NCI-H82 (cell line): ENCODE results near the gene MKLN1.
A peak's percentile ranks its signal among the peaks of the same experiment; 100 is the strongest.

ENCODE experiments used
- DNase-seq: peaks from one replicate; lab custom pipeline; 2025; lab: John Stamatoyannopoulos, UW

Gene MKLN1

DNA sequence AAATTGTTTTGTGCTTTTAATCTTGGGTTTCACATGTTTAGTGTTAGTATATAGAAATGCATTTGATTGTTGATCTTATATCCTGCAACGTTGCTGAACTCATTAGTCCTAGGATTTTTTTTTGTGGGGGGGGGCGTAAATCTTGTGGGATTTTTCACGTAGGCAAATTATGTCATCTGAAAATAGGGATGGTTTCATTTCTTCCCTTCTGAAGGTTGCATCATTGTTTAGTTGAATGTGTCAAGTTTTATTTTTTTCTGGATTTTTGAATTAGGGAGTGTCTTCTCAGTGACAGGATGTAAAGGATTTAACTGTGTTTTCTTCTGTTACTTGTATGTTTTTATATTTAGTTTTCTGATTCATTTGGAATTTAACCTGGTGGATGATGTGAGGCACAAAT, 26.7 kb downstream of the MKLN1 start:
- no peak for DNase-seq

GRCh38 chr7:131355917-131356777, 28.5 kb downstream of the MKLN1 start:
- no peak for DNase-seq

DNA sequence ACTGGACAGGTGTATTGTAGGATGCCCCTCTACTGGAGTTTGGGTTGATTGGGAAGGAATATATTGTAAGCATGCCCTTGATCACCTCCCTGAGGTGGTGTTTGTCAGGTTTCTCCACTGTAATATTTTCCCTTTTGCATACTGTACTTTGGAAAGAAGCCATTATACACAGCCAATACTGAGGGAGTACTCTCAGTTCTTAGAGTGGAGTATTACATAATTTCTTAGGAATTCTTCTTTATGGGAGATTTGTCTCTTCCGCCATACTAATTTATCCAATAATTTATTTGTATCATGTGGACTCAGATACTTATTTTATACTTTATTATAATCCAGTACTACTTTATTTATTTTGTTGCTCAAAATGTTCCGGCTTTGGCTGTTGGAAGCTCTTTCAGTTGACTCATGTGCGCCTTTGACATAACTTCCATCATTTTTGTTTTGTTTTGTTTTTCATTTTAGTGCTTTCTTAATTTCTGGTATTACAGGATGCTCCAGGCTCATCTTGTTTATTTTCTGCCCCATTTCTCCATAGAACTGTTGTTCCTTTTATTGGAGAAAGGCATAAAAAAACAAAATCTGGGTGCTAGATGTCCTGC, 29.7 kb downstream of the MKLN1 start:
- no peak for DNase-seq

- no peak for DNase-seq
Measured at GRCh38 chr7:131358636-131359035, 31.0 kb downstream of the MKLN1 start.

DNA sequence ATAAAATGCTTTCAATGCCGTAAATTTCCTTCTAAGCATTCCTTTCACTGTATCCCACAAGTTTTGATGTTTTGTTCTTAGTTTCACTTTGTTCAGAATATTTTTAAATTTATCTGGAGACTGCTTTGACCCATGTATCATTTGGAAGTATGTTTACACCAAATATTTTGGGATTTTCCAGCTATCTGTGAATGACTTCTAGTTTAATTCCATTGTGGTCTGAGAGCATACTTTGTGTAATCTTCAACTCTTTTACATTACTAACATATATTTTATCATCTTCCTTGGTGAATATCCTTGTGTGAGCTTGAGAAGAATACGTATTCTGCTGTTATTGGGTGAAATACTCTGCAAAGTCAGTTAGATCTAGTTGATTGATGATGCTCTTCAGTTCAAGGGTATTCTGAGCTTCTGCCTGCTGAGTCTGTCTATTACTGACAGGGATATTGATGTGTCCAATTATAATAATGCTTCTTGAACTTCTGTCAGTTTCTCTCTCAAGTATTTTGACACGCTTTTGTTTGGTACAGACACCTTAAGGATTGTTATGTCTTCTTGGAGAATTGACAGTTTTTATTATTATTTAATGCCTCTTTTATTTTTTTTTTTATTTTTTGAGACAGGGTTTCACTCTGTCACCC, 31.6 kb downstream of the MKLN1 start:
- DNase-seq: no peak

DNA sequence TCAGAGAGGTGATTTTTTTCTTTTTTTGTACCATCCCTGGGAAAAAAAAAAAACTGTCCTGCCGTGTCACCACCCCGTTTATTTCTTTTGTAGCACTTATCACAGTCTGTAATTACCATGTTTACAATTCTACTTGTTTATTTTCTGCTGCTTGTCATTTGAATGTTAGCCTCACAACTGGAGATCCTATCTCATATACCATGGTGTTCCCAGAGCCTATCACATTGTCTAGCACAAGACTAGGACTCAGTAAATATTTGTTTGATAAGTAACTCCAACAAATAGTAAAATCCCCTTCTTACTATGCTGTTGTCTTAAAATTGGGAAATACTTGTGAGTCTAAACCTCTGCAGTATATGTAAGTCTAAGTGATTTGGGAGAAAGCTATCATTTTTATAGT, 36.0 kb downstream of the MKLN1 start:
- no peak for DNase-seq

GRCh38 chr7:131364767-131365344, 37.2 kb downstream of the MKLN1 start:
- DNase-seq: no peak

DNA sequence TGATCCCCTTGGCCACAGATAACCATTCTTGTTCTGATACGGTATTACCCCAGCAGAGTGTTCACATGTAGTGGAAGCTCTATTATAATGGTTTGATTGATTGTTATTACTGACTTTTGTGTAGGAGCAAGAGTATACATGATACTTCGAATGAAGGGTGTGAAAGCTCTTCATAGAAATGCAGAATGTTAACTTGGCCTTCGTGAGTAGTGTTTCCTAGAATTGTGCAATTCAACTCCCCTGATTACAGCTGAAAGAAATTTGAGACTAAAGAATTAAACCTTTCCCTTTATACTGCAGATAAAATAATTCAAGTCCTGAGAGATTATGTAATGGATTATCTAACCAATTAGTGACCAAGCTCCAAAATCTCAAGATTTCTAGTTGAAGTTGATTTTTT, 38.2 kb downstream of the MKLN1 start:
- no peak for DNase-seq

GRCh38 chr7:131369354-131369753, 41.7 kb downstream of the MKLN1 start:
- DNase-seq: no peak

DNA sequence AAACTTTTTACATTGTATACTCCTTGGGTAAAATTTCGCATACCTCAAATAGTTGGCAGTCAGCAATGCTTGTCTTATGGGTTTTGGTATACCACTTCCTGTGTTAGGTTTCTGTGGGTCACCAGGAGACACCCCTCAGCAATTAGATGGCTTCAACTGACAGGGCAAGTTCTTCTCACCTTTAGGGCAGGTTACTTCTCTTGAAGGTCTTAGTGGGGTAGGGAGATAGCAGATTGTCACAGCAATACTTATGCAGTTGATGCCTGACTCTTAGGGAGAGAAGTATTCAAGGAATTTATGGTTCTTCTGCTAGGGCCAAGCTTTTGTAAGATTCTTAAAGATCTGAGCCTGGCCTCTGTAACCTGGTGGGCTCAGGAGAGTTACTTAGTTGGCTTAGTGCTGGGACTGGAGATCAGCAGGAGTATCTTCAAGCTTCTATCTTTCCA, 42.9 kb downstream of the MKLN1 start:
- peak; percentile 10 for DNase-seq

- no peak for DNase-seq
Measured at GRCh38 chr7:131371411-131371810, 43.7 kb downstream of the MKLN1 start.

DNA sequence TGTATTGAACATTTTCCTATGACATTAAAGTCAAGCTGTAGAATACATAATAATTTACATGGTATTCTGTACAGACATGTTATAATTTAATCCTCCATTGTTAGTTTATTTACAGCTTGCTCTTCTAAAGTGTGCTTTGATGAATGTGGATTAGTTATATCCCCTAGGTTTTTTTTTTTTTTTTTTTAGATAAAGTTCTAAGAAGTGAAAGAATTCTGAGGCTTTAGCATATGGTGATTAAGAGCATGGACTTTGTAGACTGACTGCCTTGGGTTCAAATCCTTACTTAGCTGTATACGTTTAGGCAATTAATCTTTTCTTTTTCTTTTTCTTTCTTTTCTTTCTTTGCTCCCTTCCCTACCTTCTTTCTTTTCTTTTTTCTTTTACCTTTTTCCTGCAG, 44.9 kb downstream of the MKLN1 start:
- no peak for DNase-seq

- DNase-seq: no peak
Measured at GRCh38 chr7:131374821-131375220, 47.1 kb downstream of the MKLN1 start.

GRCh38 chr7:131381069-131381838, 53.6 kb downstream of the MKLN1 start:
- DNase-seq: no peak

DNA sequence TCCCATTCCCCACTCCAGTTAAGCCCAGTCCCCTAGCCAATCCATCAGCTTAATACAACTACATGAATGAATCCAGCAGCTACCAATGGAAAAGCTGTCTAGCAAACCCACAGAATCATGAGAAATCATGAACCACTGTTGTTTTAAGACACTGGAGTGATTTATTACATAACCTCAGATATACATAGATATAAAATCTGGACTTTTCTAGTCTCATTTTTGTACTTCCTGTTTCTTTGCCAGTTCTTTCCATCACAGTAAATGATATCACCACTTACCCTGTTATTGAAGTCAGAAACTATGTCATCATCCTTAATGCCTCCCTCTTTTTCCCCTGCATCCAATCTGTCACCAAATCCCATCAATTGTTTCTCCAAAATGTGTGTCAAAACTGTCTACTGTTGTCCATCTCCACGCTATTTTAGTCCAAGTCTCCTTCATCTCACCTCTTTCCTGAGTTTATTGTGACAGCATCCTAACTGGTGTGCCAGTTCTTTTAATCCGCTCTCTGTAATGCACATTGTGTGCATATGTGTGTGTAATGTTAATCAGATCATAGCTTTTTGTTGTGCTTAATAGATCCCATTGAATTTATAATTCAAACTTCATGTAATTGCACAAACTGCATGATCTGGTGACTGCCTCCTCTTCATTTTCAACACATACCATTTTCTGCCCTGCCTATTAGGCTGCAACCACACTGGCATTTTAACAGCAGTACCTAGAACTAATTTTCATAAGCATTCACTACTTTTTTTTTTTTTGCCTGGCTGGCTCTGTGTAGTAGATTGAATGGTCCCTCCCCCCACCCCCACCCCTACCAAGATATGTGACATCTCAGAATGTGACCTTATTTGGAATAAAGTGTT, 56.0 kb downstream of the MKLN1 start:
- peak; percentile 80 for DNase-seq

DNA sequence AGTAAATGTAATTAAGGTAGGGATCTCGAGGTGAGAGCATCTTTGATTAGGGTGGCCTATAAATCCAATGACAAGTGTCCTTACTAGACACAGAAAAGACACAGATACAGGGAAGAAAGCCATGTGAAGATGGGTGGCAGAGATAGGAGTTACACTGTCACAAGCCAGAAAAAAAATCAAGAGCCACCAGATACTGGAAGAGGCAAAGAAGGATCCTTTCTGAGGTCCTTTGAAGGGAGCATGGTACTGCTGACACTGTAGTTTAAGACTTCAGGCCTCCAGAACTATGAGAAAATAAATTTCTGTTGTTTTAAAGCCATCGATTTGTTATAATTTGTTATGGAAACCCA, 56.6 kb downstream of the MKLN1 start:
- no peak for DNase-seq

DNA sequence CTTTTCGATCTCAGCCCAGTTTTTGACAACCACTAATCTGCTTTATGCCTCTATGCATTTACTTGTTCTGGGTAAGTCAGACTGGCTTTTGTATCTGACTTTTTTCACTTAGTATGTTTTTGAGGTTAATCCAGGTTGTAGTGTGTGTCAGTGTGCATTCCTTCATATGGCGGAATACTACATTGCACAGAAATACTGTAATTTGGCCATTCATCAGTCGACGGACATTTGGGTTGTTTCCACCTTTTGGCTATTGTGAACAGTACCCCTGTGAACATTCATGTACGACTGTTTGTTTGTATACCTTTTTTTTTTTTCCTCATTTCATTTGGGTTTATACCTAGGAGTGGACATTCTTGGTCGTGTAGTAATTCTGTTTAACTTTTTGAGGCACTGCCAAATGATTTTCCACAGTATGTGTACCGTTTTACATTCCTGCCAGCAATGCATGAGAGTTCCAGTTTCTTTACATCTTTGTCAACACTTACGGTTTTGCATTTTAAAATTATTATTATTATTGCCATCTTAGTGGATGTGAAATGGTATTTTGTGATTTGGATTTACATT, 57.4 kb downstream of the MKLN1 start:
- DNase-seq: no peak

DNA sequence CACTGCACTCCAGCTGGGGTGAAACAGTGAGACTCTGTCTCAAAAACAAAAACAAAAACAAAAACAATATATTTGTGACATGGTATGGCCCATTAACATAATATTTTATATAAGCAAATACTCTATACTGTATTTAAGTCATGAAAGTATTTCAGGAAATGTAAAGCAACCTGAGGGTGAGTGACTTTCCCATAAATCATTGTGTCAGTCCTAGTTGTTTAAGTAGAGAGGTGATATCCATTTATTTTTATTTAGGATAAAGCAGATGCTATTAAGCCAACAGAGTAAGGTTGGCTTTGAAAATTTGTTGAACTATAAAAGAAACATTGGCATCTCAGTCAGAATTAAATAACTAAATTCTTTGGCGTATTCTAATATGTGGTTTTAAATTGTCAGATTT, 60.5 kb downstream of the MKLN1 start:
- no peak for DNase-seq

DNA sequence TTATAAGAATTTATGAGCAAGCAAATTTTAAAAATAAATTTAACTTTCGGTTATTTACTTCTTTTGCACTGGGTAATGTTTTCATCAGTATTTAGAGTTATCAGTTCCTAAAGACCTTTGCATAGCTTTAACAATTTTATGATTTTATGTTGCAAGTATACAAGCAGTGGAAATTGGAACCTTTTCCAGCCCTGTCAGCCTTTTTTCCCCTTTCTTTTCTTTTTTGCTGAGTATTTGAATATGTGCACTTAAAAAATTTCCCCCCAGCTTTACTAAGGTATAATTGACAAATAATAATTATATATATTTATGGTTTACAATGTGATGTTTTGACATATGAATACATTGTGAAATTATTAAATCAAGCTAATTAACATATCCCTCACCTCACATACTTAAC, 62.6 kb downstream of the MKLN1 start:
- no peak for DNase-seq

- no peak for DNase-seq
Measured at GRCh38 chr7:131391145-131391544, 63.5 kb downstream of the MKLN1 start.

DNA sequence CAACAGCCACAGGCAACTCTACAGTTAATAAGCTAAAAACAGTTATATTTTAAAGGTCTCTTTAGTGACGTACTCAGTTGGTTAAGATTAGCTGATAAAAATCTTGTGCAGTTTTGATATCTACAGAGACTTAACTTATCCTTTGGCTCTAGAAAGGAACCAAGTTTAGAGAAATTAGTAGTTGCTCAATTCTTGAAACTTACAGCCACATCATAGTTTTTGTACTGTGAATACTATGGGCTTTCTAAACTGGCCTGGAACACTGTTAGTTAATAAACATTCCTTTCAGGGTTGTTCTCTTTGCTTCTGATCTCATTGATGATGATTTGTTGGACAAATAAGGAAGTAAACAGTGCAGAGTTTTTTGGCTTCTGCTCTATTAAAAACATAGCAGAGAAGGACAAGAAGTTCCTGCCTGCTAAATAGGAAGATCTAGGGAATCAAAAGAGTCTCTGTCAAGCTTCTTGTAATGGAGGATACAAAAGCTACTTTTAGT, 73.1 kb downstream of the MKLN1 start:
- no peak for DNase-seq
